Nucleus accumbens (tissue), 56 donors: ENCODE results near the gene DYNLL1.

Source experiments
- DNase-seq, 56 donors: peaks; one replicate each; lab custom pipeline; 2025; lab: John Stamatoyannopoulos, UW

Gene DYNLL1

GRCh38 chr12:120473807-120474615 is 21.9 kb upstream of the DYNLL1 start:
- no peak for DNase-seq

- peak in 7 of 56 donors; percentile 8 to 23 (median 15) for DNase-seq
These were observed 21.3 kb upstream of the DYNLL1 start for GRCh38 chr12:120474616-120474960.

GRCh38 chr12:120475643-120476042 is 20.3 kb upstream of the DYNLL1 start:
- DNase-seq: no peak

GRCh38 chr12:120479458-120479857 is 16.5 kb upstream of the DYNLL1 start:
- DNase-seq: no peak

GRCh38 chr12:120480211-120480610 is 15.7 kb upstream of the DYNLL1 start:
- DNase-seq: no peak

GRCh38 chr12:120481022-120481767 is 14.7 kb upstream of the DYNLL1 start:
- no peak for DNase-seq

- no peak for DNase-seq
These were observed 12.3 kb upstream of the DYNLL1 start for GRCh38 chr12:120483621-120484020.

GRCh38 chr12:120485961-120486881 is 9.7 kb upstream of the DYNLL1 start:
- no peak for DNase-seq

- peak in 2 of 56 donors; percentile 18 to 19 for DNase-seq
These were observed 8.4 kb upstream of the DYNLL1 start for GRCh38 chr12:120487552-120487951.

- peak in 28 of 56 donors; percentile 4 to 68 (median 20) for DNase-seq
These were observed 7.8 kb upstream of the DYNLL1 start for GRCh38 chr12:120488057-120488640.

- no peak for DNase-seq
These were observed 6.9 kb upstream of the DYNLL1 start for GRCh38 chr12:120489018-120489417.

GRCh38 chr12:120490325-120490724 is 5.6 kb upstream of the DYNLL1 start:
- DNase-seq: no peak

- peak in 24 of 56 donors; percentile 7 to 54 (median 18) for DNase-seq
These were observed 4.9 kb upstream of the DYNLL1 start for GRCh38 chr12:120490833-120491512.

GRCh38 chr12:120495186-120495730 is 655 bp upstream of the DYNLL1 start:
- DNase-seq: peak in 3 of 56 donors; percentile 27 to 44 (median 37)

GRCh38 chr12:120496413-120497340 is 764 bp downstream of the DYNLL1 start:
- DNase-seq: peak in 54 of 56 donors; percentile 29 to 89 (median 70)

- no peak for DNase-seq
These were observed 1.7 kb downstream of the DYNLL1 start for GRCh38 chr12:120497524-120498150.

- DNase-seq: no peak
These were observed 3.1 kb downstream of the DYNLL1 start for GRCh38 chr12:120498870-120499515.
